K562 (cell line): ENCODE results near the gene USF2. TPM values are rescaled to one million over a fixed set of nuclear protein-coding genes. Genes with fewer than 3 reads are reported as not detected.
A peak's percentile ranks its signal among the peaks of the same experiment; 100 is the strongest.

Source experiments
- ARID4B ChIP-seq: sonication (generic); formaldehyde crosslinking; IDR thresholded peaks from 2 replicates; pipeline ENCODE4 v1.8.0; 2022; ENCODE audit warnings: mild to moderate bottlenecking, missing genetic modification reagents
- BRD9 ChIP-seq: fragments of 450-650 bp; IDR thresholded peaks from 2 replicates; pipeline ENCODE4 v1.6.1; 2018; ENCODE audit warnings: low read depth; ENCODE audit not compliant: partially characterized antibody
- E2F6 ChIP-seq, 2 experiments: IDR thresholded peaks; 2 replicates each; pipeline ENCODE4 v1.6.1; 2011; ENCODE audit warnings: borderline replicate concordance in 1 of 2, control low read depth in 1 of 2, low read depth in 1 of 2, low read length in 1 of 2, mild to moderate bottlenecking in 1 of 2, mixed read lengths in 1 of 2, moderate library complexity in 1 of 2; ENCODE audit not compliant: insufficient read depth in 1 of 2, insufficient read length in 1 of 2, poor library complexity in 1 of 2, severe bottlenecking in 1 of 2; ENCODE audit errors: extremely low read depth in 1 of 2
- ILF3 ChIP-seq: fragments of 450-650 bp; IDR thresholded peaks from 2 replicates; pipeline ENCODE4 v1.6.1; 2018; ENCODE audit warnings: antibody characterized with exemption, mild to moderate bottlenecking, moderate library complexity, borderline replicate concordance
- MCM7 ChIP-seq, 2 experiments: fragments of 450-650 bp; IDR thresholded peaks; 2 replicates each; pipeline ENCODE4 v1.6.1; 2016 to 2018
- NRF1 ChIP-seq, 2 experiments: fragments of 450-650 bp; IDR thresholded peaks in 1 of 2; conservative IDR thresholded peaks in 1 of 2; 2 replicates each; pipeline ENCODE4 v1.6.1; 2014; ENCODE audit warnings: mild to moderate bottlenecking in 2 of 2
- SETDB1 ChIP-seq: IDR thresholded peaks from one replicate; pipeline ENCODE4 v1.6.1; 2012; ENCODE audit warnings: low read length, control low read depth, inconsistent platforms
- SMARCC2 ChIP-seq: fragments of 450-650 bp; IDR thresholded peaks from 2 replicates; pipeline ENCODE4 v1.6.1; 2017; ENCODE audit warnings: antibody characterized with exemption, moderate library complexity, mild to moderate bottlenecking, low read depth
- THRAP3 ChIP-seq: fragments of 450-650 bp; IDR thresholded peaks from 2 replicates; pipeline ENCODE4 v1.6.1; 2016; ENCODE audit warnings: mild to moderate bottlenecking, inconsistent platforms, borderline replicate concordance
- ZNF133 ChIP-seq: fragments of 250-450 bp; sonication (Bioruptor Pico); IDR thresholded peaks from 2 replicates; pipeline ENCODE4 v1.4.0; 2020; ENCODE audit warnings: mild to moderate bottlenecking
- ZNF197 ChIP-seq: fragments of 200-800 bp; sonication (Bioruptor generic); IDR thresholded peaks from 2 replicates; pipeline ENCODE4 v1.6.1; 2016; ENCODE audit warnings: low read depth, missing genetic modification characterization, missing compliant biosample characterization
- ZNF318 ChIP-seq, 2 experiments: fragments of 450-650 bp; IDR thresholded peaks; 2 replicates each; pipeline ENCODE4 v1.6.1; 2016; ENCODE audit warnings: mild to moderate bottlenecking in 2 of 2, borderline replicate concordance in 1 of 2, low read depth in 1 of 2, moderate library complexity in 1 of 2
- ZNF551 ChIP-seq: fragments of 250-450 bp; sonication (Bioruptor Pico); IDR thresholded peaks from 2 replicates; pipeline ENCODE4 v1.5.0; 2021; ENCODE audit warnings: mild to moderate bottlenecking, moderate library complexity
- polyA plus RNA-seq, 8 experiments: library from polyadenylated mRNA; depleted of rRNA in 4 of 8; stranded (reverse) in 5 of 8; unstranded in 3 of 8; fragments of >200 nt; fragmentation: Nextera tagmentation in 2 of 8; fragmentation: Illumina TruSeq in 1 of 8; extraction: Ambion mirVana in 2 of 8; extraction: Trizol in 1 of 8; gene quantifications; 2 replicates each; pipeline versions ENCODE4 v1.2.1 to v1.2.3, GENCODE V29; 2011 to 2014; ENCODE audit warnings: inconsistent platforms in 1 of 8, missing spikeins in 1 of 8
- total RNA-seq, 7 experiments: library from RNA; depleted of rRNA in 6 of 7; stranded (reverse); fragments of >200 nt in 6 of 7; fragmentation: Illumina TruSeq in 2 of 7; extraction: Trizol in 2 of 7; gene quantifications; 2 replicates each; pipeline versions ENCODE4 v1.2.1 to v1.2.3, GENCODE V29; 2011 to 2021; ENCODE audit warnings: low replicate concordance in 1 of 7

Gene USF2
- total and polyA plus RNA-seq, 9 of the 15 experiments (the other 6 are each of a cell fraction or from before 2014, with no cell fraction given), result 0.27 to 93.7 (median 58.4) TPM

- TF ChIP-seq ZNF318 (IDR thresholded peaks at IDR 0.05; ENCODE audit: borderline replicate concordance in 1 of 2, low read depth in 1 of 2) (no peak), NRF1 (conservative IDR thresholded peaks at IDR 0.05 in 1 of 2, IDR thresholded peaks at IDR 0.05 in 1 of 2) (peak; percentile 72 to 79), ARID4B (CRISPR knock-in tag) (no peak), ILF3 (no peak), ZNF197 (CRISPR knock-in tag) (peak; percentile 99), ZNF133 (CRISPR knock-in tag) (no peak), MCM7 (IDR thresholded peaks at IDR 0.05) (no peak), E2F6 (IDR thresholded peaks at IDR 0.05; ENCODE audit: borderline replicate concordance in 1 of 2, extremely low read depth in 1 of 2, insufficient read depth in 1 of 2, insufficient read length in 1 of 2, low read depth in 1 of 2, low read length in 1 of 2, poor library complexity in 1 of 2, severe bottlenecking in 1 of 2) (peak in 1 of 2 experiments; percentile 44), BRD9 (no peak), SMARCC2 (no peak), SETDB1 (no peak), THRAP3 (no peak), ZNF551 (CRISPR knock-in tag) (no peak)
These were observed 785 bp upstream of the USF2 start (continued) for GRCh38 chr19:35267818-35268535.
